ENCODE measurements around the gene GJA1.
"Not testable (repeated sequence)": the region's sequence is repeated elsewhere in the genome, so short reads cannot be mapped to it uniquely, and the experiment has no call there.

The GJA1 gene

GRCh38 chr6:121435444-121436069, at the start of gene GJA1:
Gene GJA1, plus strand, starts transcription at chr6:121435646. Its CDS starts 11,202 bp downstream, at chr6:121446848.
- no peak for DNase-seq (ENCODE audit: low read depth in 2 of 2)

- DNase-seq (ENCODE audit: low read depth in 2 of 2), result not testable (repeated sequence)
Observed at GRCh38 chr6:121386551-121386950, 48.9 kb upstream of the GJA1 start.

GRCh38 chr6:121389419-121389818, 46.0 kb upstream of the GJA1 start:
- no peak for DNase-seq (ENCODE audit: low read depth in 2 of 2)

- no peak for DNase-seq (ENCODE audit: low read depth in 2 of 2)
Observed at GRCh38 chr6:121393731-121394505, 41.5 kb upstream of the GJA1 start.

- no peak for DNase-seq (ENCODE audit: low read depth in 2 of 2)
Observed at GRCh38 chr6:121395736-121396135, 39.7 kb upstream of the GJA1 start.

- not testable (repeated sequence) for DNase-seq (ENCODE audit: low read depth in 2 of 2)
Observed at GRCh38 chr6:121397188-121397587, 38.3 kb upstream of the GJA1 start.

- DNase-seq (ENCODE audit: low read depth in 2 of 2), result no peak
Observed at GRCh38 chr6:121398127-121398526, 37.3 kb upstream of the GJA1 start.

GRCh38 chr6:121399966-121400365, 35.5 kb upstream of the GJA1 start:
- no peak for DNase-seq (ENCODE audit: low read depth in 2 of 2)

GRCh38 chr6:121403964-121404363, 31.5 kb upstream of the GJA1 start:
- DNase-seq (ENCODE audit: low read depth in 2 of 2), result no peak

- DNase-seq (ENCODE audit: low read depth in 2 of 2), result no peak
Observed at GRCh38 chr6:121405306-121405705, 30.1 kb upstream of the GJA1 start.

GRCh38 chr6:121408321-121408720, 27.1 kb upstream of the GJA1 start:
- DNase-seq (ENCODE audit: low read depth in 2 of 2), result no peak

- no peak for DNase-seq (ENCODE audit: low read depth in 2 of 2)
Observed at GRCh38 chr6:121413879-121414278, 21.6 kb upstream of the GJA1 start.

GRCh38 chr6:121418346-121418745, 17.1 kb upstream of the GJA1 start:
- no peak for DNase-seq (ENCODE audit: low read depth in 2 of 2)

- DNase-seq (ENCODE audit: low read depth in 2 of 2), result no peak
Observed at GRCh38 chr6:121426686-121427085, 8.8 kb upstream of the GJA1 start.

GRCh38 chr6:121428872-121429756, 6.3 kb upstream of the GJA1 start:
- no peak for DNase-seq (ENCODE audit: low read depth in 2 of 2)

GRCh38 chr6:121430514-121431460, 4.7 kb upstream of the GJA1 start:
- DNase-seq (ENCODE audit: low read depth in 2 of 2), result no peak

- not testable (repeated sequence) for DNase-seq (ENCODE audit: low read depth in 2 of 2)
Observed at GRCh38 chr6:121431776-121432175, 3.7 kb upstream of the GJA1 start.

GRCh38 chr6:121434037-121434770, 1.2 kb upstream of the GJA1 start:
- DNase-seq (ENCODE audit: low read depth in 2 of 2), result no peak

GRCh38 chr6:121436274-121436857, 920 bp downstream of the GJA1 start:
- no peak for DNase-seq (ENCODE audit: low read depth in 2 of 2)

Data from stimulated activated CD8-positive, alpha-beta memory T cell treated with anti-CD3 and anti-CD28 coated beads, Interleukin-2, amount 100 ng/mL, for 1 hour (primary cell).